Stimulated activated CD4-positive, alpha-beta T cell treated with anti-CD3 and anti-CD28 coated beads, Interleukin-1b, Interleukin-23, amount 100 ng/mL, for 1 hour (primary cell): ENCODE results near the gene ADGRD1.

Experiments
- DNase-seq, 2 donors: peaks; one replicate each; pipeline ENCODE4 v3.0.0-alpha.2; 2020; ENCODE audit warnings: low read depth in 2 of 2

The ADGRD1 gene

DNA sequence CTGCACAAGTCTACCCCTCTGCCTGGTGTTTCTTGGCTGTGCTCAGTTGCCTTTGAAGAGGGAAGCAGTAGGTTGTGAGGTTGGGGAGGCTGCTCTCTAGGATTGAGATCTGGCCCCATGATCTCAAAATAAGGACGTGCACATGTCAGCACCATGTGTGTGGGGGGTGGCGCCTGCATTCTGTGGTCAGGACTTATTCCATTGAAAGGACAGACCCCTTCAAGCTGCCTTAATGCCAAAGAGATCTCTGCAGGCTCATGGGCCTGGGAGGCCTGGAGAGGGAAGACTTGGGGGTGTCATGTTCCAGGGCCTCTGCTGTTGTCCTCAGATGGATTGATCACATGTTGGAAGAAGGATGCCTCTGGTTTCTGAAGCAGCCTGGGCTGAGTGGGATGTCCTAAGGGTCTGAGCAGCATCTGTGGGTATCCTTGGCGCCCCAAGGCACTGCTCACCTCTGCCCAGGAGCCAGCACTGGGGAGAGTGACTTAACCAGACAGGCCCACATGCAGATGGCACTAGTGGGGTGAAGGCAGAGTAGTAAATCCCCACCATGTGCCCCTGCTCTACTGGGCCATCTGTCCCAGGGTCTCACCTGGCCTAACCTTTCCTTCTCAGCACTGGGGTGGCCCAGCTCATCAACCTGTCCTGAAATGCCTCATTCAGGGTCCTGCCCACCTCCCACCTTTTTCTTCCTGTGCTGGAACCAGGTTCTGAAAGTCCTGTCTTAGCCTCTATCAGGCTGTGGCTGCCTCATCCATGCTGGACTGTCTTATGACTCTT, 118.9 kb downstream of the ADGRD1 start:
- DNase-seq = no peak

- DNase-seq = no peak
Observed at GRCh38 chr12:131074221-131075083, 120.7 kb downstream of the ADGRD1 start.

- no peak for DNase-seq
Observed at GRCh38 chr12:131075194-131075593, 121.5 kb downstream of the ADGRD1 start.

DNA sequence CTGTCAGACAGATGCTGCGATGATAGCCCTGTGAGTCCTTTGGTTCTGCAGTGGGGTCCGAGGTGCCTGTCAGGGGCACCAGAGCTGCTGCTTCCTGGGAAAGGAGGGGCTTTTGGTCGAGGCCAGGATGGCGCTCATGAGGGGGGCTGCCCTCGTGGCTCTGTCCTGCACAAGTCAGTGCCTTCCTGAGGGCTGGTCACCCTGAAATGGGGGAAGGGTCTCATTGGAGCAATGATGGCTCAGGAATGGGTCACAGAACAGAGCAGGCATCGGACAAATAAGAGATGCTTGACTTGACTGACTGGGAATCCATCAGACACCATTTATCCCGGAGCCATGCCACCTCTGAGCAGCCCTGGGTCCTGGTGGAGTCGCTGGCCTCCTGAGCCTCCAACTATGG, 121.9 kb downstream of the ADGRD1 start:
- DNase-seq = no peak

- DNase-seq = no peak
Observed at GRCh38 chr12:131076296-131076695, 122.6 kb downstream of the ADGRD1 start.

GRCh38 chr12:131076791-131077747, 123.4 kb downstream of the ADGRD1 start:
- DNase-seq = no peak

DNA sequence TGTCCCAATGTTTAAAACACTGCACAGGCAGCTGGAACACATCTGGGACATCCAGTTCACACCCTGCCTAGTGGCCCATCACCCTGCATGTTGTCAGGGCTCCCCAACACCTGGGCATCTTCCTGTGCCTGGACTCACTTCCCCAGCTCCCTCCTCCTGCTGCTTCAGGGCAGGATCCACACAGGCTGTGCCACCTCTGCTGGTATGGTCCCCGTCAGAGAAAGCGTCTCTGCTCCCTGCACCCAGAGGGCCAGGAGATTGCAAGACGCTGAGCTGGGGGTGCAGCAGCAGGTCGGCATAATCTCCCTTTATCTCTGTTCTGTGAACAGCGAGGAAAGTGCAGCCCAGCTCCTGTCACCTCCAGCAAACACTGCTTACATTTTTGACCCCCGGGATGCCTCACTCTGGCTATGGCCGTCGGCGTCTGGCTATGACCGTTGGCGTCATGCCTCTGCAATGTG, 124.3 kb downstream of the ADGRD1 start:
- no peak for DNase-seq

DNA sequence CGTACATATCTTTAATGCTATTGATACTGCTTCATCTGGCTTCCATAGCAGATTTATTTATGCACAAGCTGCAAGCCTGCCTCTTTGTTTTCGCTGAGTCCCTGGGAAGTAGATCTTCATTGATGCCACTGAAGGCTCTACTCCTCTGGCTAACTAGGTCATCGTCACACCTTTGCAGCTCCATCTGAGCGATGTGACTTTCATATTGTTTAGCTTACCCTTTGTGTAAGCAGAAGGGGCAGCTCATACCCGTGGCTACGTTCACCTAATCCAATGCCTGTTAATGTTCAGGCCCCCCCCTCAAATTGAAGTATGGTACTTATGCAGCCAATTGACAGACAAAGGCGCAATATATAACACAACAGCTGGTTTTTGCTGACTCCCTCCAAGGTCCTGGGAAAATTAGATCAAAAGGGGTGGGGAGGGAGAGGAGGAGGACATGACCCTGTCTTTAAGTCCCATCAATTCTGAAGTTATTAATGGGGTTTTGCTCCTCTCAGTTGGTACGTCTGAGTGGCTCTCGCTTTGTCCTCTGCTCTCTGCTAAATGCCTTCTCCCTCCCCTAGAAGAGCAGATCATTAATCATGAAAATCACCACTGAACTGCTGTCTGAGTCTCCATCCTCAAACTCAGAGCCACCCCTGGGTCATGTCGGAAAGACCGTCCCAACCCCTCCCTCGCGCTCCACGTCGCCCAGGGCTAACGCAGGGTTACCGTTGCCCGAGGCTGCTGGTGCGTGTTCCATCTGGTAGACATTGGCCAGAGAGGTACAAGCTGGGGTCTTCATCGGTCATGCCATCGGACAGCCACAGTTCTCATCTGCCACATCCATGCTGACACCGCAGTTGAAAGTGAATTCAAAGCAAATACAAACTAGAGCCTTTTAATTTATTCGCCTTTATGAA, 128.8 kb downstream of the ADGRD1 start:
- no peak for DNase-seq

- DNase-seq = no peak
Observed at GRCh38 chr12:131084341-131085011, 130.8 kb downstream of the ADGRD1 start.

- DNase-seq = no peak
Observed at GRCh38 chr12:131085125-131085815, 131.6 kb downstream of the ADGRD1 start.

DNA sequence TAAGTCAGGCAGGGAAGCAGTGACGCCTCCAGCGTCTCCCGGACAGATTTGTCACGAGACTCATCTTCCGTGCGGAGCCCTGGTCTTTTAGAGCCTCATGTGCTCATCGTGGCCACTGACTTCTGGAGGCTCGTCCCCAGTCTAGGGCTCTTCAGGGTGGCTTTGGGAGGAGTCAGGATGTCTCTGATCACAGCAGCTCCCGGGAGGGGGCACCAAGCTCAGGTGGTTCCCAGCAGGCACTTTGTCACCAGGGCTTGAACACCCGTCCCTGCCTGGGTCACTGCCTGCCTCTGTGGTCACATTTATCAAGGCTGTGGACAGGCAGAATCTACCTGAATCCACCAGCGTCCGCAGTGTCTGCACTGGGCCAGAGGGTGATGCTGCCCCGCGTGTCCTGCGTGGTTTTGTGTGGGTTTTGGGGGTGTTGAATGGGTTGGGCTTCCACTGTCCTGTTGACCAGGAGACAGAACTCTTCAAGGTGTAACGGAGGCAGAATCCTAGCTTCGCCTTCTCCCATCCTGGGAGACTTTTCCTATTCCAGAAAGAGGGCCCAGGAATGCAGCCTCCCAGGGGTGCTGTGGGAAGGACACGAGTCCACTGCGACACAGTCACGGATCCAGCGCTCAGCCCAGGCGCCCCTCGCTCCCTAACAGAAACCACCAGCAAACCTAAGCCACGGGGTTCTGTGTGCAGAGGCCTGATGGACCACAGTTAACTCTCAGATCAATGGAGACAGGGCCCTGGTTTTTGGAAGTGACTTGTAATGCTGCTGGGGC, 132.3 kb downstream of the ADGRD1 start:
- DNase-seq = no peak

DNA sequence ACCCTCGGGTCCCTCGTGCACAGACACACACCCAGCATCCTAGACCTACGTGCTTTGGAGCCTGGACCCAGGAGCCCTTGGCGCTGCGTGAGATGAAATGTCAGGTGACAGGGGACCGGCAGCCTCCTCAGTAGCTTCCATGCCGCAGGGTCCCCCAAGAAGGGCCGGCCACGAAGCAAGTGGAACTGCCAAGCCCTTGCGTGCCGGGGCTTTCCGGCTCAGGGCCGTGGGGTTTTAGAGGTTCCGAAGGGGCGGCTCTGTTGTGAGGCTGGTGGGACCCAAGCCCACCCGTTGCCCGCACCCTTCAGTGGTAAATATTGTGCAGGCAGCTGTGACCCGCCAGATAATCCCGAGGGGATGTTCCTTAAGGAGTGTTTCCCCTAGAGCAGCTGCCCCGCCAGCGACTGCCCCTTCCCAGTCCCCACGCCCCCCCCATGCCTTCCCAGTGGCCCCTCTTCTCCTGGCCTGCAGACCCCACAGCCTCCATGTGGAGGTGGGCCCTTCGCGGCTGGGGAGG, 133.7 kb downstream of the ADGRD1 start:
- DNase-seq = no peak

DNA sequence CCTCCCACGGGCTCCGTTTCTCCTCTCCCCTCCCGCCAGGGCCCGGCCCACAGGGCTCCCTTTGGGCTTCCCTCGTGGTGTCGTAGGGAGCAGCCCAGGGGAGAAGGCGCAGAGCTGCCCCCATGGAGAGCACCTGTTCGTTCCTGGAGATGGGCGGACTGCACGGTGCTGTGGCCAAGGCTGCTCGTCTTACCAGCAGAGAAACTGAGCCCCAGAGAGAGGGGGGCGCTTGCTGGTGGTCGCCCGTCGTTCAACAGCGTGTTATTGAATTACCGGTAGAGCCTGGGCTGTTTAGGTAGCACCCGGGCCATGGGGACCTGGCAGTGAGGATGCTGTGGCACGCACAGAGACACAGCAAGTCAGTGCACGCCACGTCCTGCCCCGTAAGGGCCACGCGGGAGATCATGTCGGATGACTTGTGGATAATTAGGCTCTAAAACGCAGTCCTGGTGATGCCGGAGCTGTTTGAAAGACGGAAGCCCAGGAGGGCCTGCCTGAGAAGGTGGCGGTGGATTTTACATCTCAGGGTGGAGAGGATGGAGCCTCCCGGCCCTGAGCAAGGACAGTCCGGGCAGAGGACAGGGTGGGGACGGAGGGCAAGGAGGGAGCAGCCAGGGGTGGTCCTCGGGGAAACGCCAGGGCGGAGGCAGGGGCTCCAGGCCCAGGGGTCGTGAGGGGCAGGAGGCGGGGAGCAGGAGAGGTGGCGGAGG, 134.4 kb downstream of the ADGRD1 start:
- no peak for DNase-seq

GRCh38 chr12:131088701-131089530, 135.2 kb downstream of the ADGRD1 start:
- no peak for DNase-seq

DNA sequence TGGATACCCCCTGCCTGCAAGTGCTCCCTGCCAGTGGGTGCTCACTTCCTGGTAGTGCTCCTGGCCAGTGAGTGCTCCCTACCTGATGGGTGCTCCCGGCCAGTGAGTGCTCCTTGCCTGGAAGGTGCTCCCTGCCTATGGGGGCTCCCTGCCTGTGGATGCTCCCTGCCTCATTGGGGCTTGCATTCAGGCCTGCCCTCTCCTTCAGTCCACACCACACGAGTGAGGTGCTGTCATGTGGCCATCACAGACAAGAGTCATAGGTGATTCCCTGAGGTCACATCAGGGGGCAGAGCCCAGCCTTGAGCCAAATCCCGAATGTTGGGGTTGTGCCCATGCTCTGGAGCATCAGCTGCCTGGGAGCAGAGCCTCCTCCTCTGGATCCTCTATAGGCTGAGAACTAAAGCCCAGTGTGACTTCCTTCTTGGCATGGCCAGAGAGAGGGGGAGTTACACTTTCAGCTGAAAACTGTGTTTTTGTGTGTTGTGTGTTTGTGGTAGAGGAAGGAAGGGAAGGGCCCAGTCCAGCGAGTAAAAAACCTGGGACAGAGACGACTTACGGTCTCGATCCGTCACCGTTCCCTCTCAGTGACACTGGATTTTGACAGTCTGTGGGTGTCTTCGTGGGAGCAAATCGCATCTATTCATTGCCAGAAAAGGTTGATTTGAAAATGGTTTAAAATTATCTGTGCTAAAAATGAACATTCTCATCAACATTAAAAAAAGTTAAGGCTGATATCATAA, 136.0 kb downstream of the ADGRD1 start:
- DNase-seq = no peak
